Activated T-cell treated with anti-CD3 and anti-CD28 coated beads for 48 hours (primary cell): ENCODE data around the gene CSPG4.
"Not testable (repeated sequence)": the region's sequence is repeated elsewhere in the genome, so short reads cannot be mapped to it uniquely, and the experiment has no call there.

Source experiments
- DNase-seq: peaks from one replicate; pipeline ENCODE4 v3.0.0-alpha.2; 2020; ENCODE audit warnings: low read depth

CSPG4 gene

GRCh38 chr15:75704618-75705017, 8.0 kb downstream of the CSPG4 start:
- DNase-seq: no peak

GRCh38 chr15:75704263-75704615, 8.4 kb downstream of the CSPG4 start:
- no peak for DNase-seq

DNA sequence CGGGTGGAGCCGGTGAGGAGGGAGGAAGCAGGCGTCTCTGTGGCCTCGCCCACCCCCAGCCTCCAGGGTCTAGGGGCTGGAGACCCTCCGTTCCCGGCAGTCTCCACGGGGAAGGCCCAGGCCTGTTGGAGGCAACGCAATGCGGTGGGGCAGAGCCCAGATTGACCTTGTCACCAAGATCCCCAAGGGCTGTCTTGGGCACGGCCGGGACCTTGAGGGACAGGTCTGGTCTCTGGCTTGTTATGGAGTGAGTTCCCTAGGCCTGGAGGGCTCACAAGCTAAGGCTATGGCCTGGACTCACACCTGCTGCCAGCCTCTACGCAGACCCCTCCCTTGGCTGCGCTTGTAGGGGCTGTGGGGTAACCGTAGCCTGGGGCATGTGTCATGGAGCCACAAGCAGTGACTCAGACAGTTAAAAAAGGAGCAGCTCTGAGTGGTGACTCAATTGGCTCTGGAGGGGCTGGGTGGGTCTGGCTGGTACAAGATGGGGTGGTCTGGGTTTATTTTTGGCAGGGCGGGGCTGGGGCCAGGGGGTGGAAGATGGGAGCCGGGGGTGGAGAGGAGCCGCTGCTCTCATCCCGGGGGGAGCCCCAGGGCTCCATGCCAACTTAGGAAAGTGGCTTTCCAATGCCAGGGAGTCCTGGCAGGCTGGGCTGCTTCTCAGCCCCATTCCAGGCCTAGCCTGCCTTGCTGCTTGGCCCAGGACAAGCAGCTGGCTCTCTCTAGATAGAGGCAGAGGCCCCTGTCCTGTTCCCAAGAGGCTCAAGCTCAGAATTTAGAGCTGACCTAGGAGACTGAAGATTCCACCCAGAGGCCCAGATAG, 9.0 kb downstream of the CSPG4 start:
- not testable (repeated sequence) for DNase-seq

DNA sequence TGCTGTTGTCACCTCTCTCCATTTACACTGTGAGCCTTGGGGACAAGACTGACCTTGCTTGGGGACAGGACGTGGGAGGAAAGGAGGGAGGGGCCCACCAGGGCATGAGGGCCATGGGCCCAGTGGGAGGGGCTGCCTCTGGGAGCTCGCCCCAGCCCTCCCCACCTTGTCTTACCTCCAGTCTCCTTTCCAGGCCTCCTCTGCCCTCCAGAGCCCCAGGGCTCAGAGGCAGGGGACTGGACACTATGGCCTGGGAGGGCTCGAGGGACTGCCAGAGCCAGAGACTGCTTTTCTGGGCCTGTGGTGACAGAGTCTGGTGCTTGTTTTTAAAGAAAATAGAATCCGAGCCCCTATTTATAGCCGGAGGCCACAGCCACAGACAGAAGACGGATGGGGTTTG, 10.2 kb downstream of the CSPG4 start:
- DNase-seq: no peak

DNA sequence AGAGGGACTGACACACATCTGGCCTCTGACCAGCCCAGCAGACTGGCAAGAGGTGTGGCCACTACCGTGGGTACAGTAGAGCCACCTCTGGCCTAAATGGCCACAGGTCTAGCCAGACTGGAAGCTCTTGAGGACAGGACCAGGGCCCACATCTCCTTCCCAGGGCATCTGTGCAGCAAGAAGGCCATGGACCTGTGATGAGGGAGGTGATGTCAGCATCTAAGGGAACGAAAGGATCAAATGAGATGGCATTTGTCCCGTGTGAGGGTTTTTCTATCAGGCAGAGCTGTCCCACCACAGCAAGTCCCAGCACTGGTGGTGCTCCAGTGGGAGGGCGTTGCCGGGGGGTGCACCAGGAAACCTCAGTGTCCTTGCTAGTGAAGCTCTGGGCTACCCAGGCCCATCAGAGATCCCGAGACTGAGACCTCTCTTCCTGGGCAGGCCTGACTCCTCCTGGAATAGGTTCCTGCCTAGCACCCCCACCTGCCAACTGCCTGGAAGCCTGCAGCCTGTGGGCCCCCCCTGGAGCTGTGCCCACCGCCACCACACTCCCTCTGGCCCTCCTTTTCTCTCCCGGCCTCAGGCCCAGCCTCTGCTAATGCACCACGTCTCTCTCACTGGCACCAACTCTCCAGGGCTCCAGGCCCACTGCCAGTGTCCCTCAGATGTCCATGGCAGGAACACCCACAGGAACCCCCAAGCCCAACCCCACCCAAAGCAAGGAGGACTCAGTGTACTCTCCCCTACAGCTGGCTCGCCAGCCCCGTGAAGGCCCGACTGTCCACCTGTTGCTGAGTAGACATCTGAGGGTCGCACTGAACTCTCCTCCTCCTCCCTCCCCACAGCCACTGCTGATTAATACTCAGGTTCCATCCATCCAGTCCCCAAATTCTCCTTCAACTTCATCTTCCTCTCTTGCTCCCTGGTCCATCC, 11.3 kb downstream of the CSPG4 start:
- DNase-seq: not testable (repeated sequence)

GRCh38 chr15:75699961-75700874, 12.4 kb downstream of the CSPG4 start:
- DNase-seq: peak; percentile 12

GRCh38 chr15:75699517-75699916, 13.1 kb downstream of the CSPG4 start:
- not testable (repeated sequence) for DNase-seq

- DNase-seq: not testable (repeated sequence)
Observed at GRCh38 chr15:75697974-75698747, 14.5 kb downstream of the CSPG4 start.

- DNase-seq: no peak
Observed at GRCh38 chr15:75697523-75697922, 15.1 kb downstream of the CSPG4 start.

GRCh38 chr15:75696854-75697259, 15.8 kb downstream of the CSPG4 start:
- DNase-seq: no peak

DNA sequence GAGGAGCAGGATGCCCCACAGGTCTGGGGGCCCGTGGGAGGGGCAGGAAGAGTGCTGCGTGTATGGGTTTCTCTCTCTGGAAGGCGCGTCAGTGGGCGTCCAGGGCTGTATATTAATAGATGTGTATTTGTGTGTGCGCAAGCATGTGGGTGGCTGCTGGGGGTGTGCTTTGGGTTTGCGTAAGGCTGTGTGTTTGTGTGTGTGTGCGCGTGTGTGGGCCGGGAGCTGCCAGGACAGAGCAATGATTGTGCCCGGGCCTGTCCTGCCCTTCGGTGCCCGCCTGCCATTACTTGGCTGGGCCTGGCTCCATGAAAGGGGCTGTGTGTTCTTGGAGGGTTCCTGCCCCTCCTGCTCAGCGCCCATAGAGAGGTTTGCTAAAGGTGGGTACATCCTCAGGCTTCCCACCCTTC, 16.3 kb downstream of the CSPG4 start:
- no peak for DNase-seq

- DNase-seq: no peak
Observed at GRCh38 chr15:75695634-75696310, 16.9 kb downstream of the CSPG4 start.

DNA sequence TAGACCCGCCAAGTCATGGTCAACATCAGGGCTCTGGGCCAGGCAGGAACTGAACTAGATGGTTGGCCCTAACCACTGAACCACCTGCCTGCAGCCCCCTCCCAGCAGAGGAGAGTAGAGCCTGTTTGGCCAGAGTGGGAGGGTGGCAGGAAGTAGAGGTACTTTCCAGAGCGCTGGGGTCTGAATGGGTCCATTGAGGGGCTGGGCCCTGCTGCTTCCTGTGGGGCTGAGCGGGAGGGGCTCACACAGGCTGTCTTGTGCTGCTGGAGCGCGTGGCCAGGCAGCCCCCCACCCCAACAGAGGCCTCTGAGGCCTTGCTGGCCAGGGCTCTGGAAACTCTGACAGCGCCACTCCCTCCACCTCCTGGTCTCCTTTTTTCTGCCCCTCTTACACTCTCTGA, 17.4 kb downstream of the CSPG4 start:
- no peak for DNase-seq

DNA sequence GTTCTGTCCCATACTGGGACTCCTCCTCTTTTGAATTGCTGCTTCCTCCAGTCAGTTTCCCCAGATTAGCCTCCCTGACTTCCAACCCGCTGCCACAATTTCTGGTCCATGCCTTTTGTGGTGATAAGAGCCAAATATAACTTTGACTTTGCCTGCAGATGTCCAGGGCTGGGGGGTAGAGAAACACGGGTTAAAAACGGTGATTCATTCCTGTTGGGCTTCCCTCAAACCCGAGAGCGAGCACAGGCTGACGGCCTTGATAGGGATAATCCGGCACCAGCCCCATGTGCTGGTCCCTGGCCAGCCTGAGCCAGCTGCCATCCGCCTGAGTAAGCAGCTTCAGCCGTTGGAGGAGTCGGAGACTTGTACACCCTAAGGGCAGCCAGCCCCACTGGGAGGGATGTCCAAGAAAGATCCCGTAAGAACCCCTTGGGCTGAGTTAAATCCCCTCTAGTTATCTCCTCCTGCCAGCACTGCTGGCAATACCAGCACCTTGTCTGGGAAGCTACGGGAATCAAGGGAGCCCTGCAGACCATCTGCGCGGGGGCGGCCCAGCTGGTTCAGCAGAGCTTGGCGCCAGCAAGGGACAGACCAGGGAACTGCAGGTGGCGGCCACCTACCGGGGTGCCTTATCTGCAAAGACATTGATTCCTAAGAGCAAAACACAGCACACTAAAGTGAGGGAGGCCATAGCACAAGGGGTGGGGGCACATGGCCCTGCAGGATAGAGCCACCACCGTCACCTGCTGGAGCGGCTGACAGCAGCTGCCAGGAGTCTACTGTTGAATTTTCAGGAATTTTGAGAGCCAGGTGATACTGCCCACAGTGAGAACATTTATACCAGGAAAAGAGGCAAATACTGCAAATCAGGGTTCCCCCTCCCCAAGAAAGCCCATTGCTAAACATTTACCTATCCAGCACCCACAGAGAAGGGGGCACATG, 18.1 kb downstream of the CSPG4 start:
- peak; percentile 8 for DNase-seq

DNA sequence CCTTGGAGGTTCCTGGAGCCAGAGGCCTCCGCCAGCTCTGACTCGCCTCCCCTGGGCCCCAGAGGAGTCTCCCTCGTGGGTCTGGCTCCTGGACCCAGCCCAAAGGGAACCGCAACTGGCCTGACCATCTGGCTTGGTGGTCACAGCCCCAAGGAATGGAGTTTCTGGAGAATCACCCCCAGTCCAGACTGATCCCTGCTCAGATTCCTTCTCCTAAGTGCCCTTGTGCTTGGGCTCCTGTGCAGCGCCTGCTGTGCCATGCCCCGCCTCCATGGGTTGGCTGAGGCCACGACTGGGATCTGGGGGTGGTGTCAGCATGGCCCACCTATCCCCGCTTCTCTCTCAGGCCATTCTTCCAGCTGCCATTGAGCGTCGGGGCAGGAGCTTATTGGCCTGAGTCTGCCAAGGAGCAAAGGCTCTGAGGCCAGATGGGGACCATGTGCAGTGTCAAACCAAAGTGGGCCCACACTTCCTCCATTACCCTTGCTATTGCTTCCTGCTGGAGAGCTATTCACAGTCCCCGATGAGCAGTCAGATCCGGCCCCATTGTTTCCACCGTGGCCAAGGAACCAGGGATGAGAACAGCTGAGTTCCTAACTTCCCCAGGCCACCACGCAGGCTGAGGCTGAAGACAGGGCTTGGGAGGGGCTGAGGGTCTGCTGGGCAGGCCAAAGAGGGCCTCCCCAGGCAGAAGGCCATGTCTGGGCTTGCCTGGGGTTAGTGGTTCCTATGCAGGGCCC, 19.0 kb downstream of the CSPG4 start:
- no peak for DNase-seq

DNA sequence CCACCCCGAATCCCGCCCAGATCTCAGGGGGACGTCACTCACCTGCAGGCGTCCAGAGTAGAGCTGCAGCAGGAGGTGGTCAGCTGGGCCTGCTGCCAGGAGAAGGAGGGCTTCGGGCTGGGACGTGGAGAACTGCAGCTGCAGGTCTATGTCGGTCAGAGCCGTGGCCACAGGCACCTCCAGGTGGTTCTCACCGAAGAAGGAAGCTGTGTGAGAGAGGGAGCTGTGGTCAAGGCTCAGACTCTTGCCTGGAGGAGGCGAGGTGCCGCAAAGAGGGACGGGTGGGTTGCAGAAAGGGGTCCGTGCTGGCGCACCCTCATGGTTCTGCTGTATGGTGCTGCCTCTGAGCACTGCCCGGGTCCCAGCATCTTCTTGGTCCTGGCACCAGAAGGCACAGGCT, 19.6 kb downstream of the CSPG4 start:
- not testable (repeated sequence) for DNase-seq

DNA sequence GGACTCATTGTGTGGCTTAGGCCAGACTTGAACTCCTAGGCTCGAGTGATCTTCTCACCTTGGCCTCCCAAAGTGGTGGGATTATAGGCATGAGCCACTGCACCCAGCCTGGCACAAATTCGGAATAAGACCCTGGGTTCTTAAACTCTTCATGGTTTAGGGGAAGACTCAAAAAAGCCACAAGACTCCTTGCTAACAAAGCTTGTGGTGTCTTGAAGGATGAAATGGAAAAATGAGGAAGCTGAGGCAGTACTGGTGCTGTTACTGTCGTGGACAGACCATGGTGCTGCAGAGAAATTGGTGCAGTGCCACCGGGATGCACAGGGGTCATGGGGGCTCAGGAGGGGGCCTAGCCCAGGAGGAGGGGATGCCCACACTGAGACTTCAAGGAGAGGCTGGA, 20.3 kb downstream of the CSPG4 start:
- not testable (repeated sequence) for DNase-seq

GRCh38 chr15:75689429-75689828, 23.2 kb downstream of the CSPG4 start:
- not testable (repeated sequence) for DNase-seq

- no peak for DNase-seq
Observed at GRCh38 chr15:75688831-75689230, 23.8 kb downstream of the CSPG4 start.
